Cardiac fibroblast (primary cell): ENCODE results near the gene LAD1.

ENCODE experiments used
- DNase-seq, 2 donors: peaks; one replicate each; pipeline versions ENCODE4 v3.0.0 to v3.0.0-alpha.2; 2010; ENCODE audit warnings: low read depth in 2 of 2
- H3K4me3 ChIP-seq, 2 donors: replicated peaks in 1 of 2; 1 replicate in 1 of 2; 2 replicates in 1 of 2; pipeline ENCODE4 v1.5.1; 2011; ENCODE audit warnings: low read depth in 2 of 2, low read length in 2 of 2, mild to moderate bottlenecking in 2 of 2, moderate library complexity in 1 of 2
- TF ChIP-seq, protein P1 (sequence below): IDR thresholded peaks from one replicate; pipeline ENCODE4 v1.5.1; 2011; ENCODE audit warnings: low read depth, mild to moderate bottlenecking, low read length, inconsistent platforms

The LAD1 gene

GRCh38 chr1:201350361-201350725 lies 48.8 kb downstream of the LAD1 start:
- TF ChIP-seq, protein P1, sequence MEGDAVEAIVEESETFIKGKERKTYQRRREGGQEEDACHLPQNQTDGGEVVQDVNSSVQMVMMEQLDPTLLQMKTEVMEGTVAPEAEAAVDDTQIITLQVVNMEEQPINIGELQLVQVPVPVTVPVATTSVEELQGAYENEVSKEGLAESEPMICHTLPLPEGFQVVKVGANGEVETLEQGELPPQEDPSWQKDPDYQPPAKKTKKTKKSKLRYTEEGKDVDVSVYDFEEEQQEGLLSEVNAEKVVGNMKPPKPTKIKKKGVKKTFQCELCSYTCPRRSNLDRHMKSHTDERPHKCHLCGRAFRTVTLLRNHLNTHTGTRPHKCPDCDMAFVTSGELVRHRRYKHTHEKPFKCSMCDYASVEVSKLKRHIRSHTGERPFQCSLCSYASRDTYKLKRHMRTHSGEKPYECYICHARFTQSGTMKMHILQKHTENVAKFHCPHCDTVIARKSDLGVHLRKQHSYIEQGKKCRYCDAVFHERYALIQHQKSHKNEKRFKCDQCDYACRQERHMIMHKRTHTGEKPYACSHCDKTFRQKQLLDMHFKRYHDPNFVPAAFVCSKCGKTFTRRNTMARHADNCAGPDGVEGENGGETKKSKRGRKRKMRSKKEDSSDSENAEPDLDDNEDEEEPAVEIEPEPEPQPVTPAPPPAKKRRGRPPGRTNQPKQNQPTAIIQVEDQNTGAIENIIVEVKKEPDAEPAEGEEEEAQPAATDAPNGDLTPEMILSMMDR = no peak
- DNase-seq = no peak
- no peak overlapping the region for H3K4me3 ChIP-seq

DNA sequence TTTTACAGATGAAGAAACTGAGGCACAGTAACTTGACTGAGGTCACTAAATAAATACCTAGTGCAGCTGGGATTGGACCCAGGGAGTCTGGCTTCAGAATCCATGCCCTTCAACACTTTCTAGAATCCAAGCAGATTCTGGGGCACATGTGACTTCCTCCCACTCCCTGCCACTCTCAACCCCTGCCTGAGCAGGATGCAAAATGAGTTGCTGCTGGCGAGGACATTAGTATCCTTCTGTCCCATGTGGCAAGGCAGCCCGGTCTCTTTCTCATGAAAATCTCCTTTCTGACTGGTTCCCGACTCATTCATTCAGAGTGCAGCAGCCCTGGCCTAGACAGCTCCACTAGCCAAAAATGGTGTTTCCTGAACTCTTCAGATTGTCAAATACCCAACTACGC lies 50.0 kb downstream of the LAD1 start:
- TF ChIP-seq, protein P1 = no peak
- no peak overlapping the region for H3K4me3 ChIP-seq
- DNase-seq = no peak

GRCh38 chr1:201348211-201348566 lies 50.9 kb downstream of the LAD1 start:
- peak; percentile 43 to 65 for DNase-seq
- TF ChIP-seq, protein P1 = peak; percentile 80
- H3K4me3 ChIP-seq = no peak overlapping the region

GRCh38 chr1:201347498-201348210 lies 51.5 kb downstream of the LAD1 start:
- TF ChIP-seq, protein P1 = no peak
- no peak for DNase-seq
- H3K4me3 ChIP-seq = no peak overlapping the region

- H3K4me3 ChIP-seq = no peak overlapping the region
- TF ChIP-seq, protein P1 = no peak
- DNase-seq = no peak
Observed at GRCh38 chr1:201346987-201347386, 52.1 kb downstream of the LAD1 start.

DNA sequence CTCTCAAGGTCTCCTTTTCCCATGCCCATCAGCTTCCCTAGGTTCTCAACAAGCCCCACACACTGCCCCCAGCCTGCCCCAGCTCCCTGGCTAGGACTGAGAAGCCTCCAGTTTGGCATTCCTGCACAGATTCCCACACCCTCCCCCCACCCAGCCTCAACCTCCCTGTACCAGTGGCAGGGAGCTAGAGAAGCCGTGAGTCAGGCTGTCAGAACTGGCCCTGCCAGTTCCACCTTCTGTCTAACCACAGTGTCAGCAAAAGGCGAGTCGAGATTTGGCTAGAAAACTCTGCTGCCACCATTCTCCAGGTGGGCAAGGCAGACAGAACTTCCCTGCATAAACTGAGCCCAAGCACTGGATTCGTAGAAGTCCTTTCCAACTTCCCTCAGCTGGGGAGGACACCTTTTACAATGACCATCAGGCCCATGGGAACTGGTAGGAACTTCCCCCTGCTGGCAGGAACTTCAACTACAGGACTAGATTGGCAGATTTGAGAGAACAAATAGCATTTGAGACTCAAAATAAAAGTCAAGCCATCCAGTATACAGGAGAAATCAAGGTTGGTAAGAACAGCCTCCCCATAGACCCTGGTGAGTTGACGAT lies 52.7 kb downstream of the LAD1 start:
- peak; percentile 62 to 73 for DNase-seq
- H3K4me3 ChIP-seq = no peak overlapping the region
- TF ChIP-seq, protein P1 = peak; percentile 81

DNA sequence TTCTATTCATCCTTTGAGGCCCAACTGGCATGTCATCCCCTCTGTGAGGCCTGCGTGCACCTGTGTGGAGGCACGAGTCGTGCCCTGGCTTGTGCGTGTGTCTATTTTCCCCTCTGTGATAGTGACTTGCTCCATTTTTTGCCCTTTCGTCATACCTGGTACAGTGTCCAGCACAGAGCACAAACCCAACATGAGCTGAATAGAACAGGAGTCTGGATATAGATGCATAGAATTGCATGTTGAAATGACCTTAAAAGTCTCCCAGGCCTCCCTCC lies 54.1 kb downstream of the LAD1 start:
- H3K4me3 ChIP-seq = no peak overlapping the region
- TF ChIP-seq, protein P1 = no peak
- DNase-seq = no peak
